NCI-H2196 treated with DMSO at 0.1 percent for 48 hours (cell line): ENCODE measurements around the gene CALM1.

Experiments used
- DNase-seq: peaks from one replicate; lab custom pipeline; 2025; ENCODE audit not compliant: unreplicated experiment; lab: John Stamatoyannopoulos, UW

The CALM1 gene

GRCh38 chr14:90396341-90397339, at the start of gene CALM1:
Gene CALM1, plus strand, starts transcription at chr14:90397029. Its CDS starts 202 bp downstream, at chr14:90397231.
- peak; percentile 42 for DNase-seq

- no peak for DNase-seq
Measured at GRCh38 chr14:90348270-90348669, 48.6 kb upstream of the CALM1 start.

- DNase-seq: no peak
Measured at GRCh38 chr14:90349739-90350138, 47.1 kb upstream of the CALM1 start.

GRCh38 chr14:90354551-90355298, 42.1 kb upstream of the CALM1 start:
- no peak for DNase-seq

- DNase-seq: no peak
Measured at GRCh38 chr14:90355540-90356518, 41.0 kb upstream of the CALM1 start.

GRCh38 chr14:90356925-90357324, 39.9 kb upstream of the CALM1 start:
- DNase-seq: no peak

GRCh38 chr14:90358359-90358758, 38.5 kb upstream of the CALM1 start:
- no peak for DNase-seq

GRCh38 chr14:90361865-90362557, 34.8 kb upstream of the CALM1 start:
- no peak for DNase-seq

- DNase-seq: no peak
Measured at GRCh38 chr14:90362558-90362896, 34.3 kb upstream of the CALM1 start.

GRCh38 chr14:90368946-90369721, 27.7 kb upstream of the CALM1 start:
- no peak for DNase-seq

- DNase-seq: no peak
Measured at GRCh38 chr14:90373887-90374286, 22.9 kb upstream of the CALM1 start.

- DNase-seq: no peak
Measured at GRCh38 chr14:90374813-90375212, 22.0 kb upstream of the CALM1 start.

- DNase-seq: no peak
Measured at GRCh38 chr14:90375934-90376333, 20.9 kb upstream of the CALM1 start.

- DNase-seq: no peak
Measured at GRCh38 chr14:90378249-90378648, 18.6 kb upstream of the CALM1 start.

GRCh38 chr14:90379106-90379505, 17.7 kb upstream of the CALM1 start:
- no peak for DNase-seq

GRCh38 chr14:90381011-90381786, 15.6 kb upstream of the CALM1 start:
- no peak for DNase-seq

- DNase-seq: no peak
Measured at GRCh38 chr14:90381999-90382451, 14.8 kb upstream of the CALM1 start.

- DNase-seq: no peak
Measured at GRCh38 chr14:90382491-90383125, 14.2 kb upstream of the CALM1 start.
